IMR-90 (cell line): ENCODE results near the gene UBL5. TPM values are rescaled to one million over a fixed set of nuclear protein-coding genes. Genes with fewer than 3 reads are reported as not detected.

Experiments used
- ATAC-seq: fragments of 200-7000 bp; cut with Tn5 transposase; 2 replicates; pipeline ENCODE4 v1.9.1; 2020; ENCODE audit warnings: low read depth, mild to moderate bottlenecking, moderate library complexity
- BruUV-seq: library from RNA; stranded (reverse); fragments of 400-500 nt; replicated peaks from 2 replicates; lab custom pipeline; 2021; lab: Mats Ljungman, UMichigan
- CTCF ChIA-PET: fragments of 300-600 bp; formaldehyde crosslinking; extraction: SDS; loops from one replicate; lab custom pipeline; 2021; ENCODE audit warnings: antibody characterized with exemption; lab: Yijun Ruan, JAX
- POLR2A ChIA-PET: fragments of 300-600 bp; sonication (Branson Sonifier 250); formaldehyde crosslinking; loops from one replicate; lab custom pipeline; 2022; ENCODE audit warnings: antibody characterized with exemption; ENCODE audit not compliant: unreplicated experiment; lab: Charles Lee
- DNase-seq: peaks from one replicate; pipeline ENCODE4 v3.0.0; 2013
- H2AFZ ChIP-seq: replicated peaks from 2 replicates; pipeline ENCODE3; 2013; ENCODE audit warnings: low read length, mild to moderate bottlenecking; ENCODE audit not compliant: poor library complexity
- H2AK5ac ChIP-seq: 2 replicates; pipeline ENCODE4 v1.6.1; 2013; ENCODE audit warnings: low read depth, low read length, inconsistent platforms
- H2AK9ac ChIP-seq: replicated peaks from 2 replicates; pipeline ENCODE3; 2013; ENCODE audit warnings: mild to moderate bottlenecking, low read depth, low read length, moderate library complexity; ENCODE audit not compliant: poor library complexity
- H2BK120ac ChIP-seq: 2 replicates; pipeline ENCODE4 v1.6.1; 2013; ENCODE audit warnings: low read depth, low read length, inconsistent platforms
- H2BK15ac ChIP-seq: 3 replicates; pipeline ENCODE4 v1.6.1; 2013; ENCODE audit warnings: low read depth, low read length, inconsistent platforms
- H2BK20ac ChIP-seq: 2 replicates; pipeline ENCODE4 v1.6.1; 2013; ENCODE audit warnings: low read depth, mild to moderate bottlenecking, inconsistent platforms, low read length, moderate library complexity
- H2BK5ac ChIP-seq: 2 replicates; pipeline ENCODE4 v1.6.1; 2013; ENCODE audit warnings: mild to moderate bottlenecking, low read depth, low read length, inconsistent platforms; ENCODE audit not compliant: poor library complexity, severe bottlenecking
- H3K14ac ChIP-seq: replicated peaks from 2 replicates; pipeline ENCODE4 v1.6.1; 2013; ENCODE audit warnings: low read depth, low read length, inconsistent platforms
- H3K18ac ChIP-seq: 2 replicates; pipeline ENCODE4 v1.6.1; 2013; ENCODE audit warnings: low read depth, low read length, control low read depth
- H3K23ac ChIP-seq: 2 replicates; pipeline ENCODE4 v1.6.1; 2013; ENCODE audit warnings: low read depth, low read length, inconsistent platforms
- H3K27ac ChIP-seq: 2 replicates; pipeline ENCODE4 v1.5.1; 2013; ENCODE audit warnings: mild to moderate bottlenecking, control low read depth, low read length; ENCODE audit not compliant: insufficient read depth
- H3K27me3 ChIP-seq: 2 replicates; pipeline ENCODE4 v1.6.1; 2013; ENCODE audit warnings: low read length; ENCODE audit not compliant: control insufficient read depth, insufficient read depth
- H3K36me3 ChIP-seq: 2 replicates; pipeline ENCODE4 v1.6.1; 2013; ENCODE audit warnings: low read length, mixed read lengths; ENCODE audit not compliant: control insufficient read depth, insufficient read depth
- H3K4ac ChIP-seq: 2 replicates; pipeline ENCODE4 v1.6.1; 2013; ENCODE audit warnings: low read depth, low read length, inconsistent platforms
- H3K4me1 ChIP-seq: 2 replicates; pipeline ENCODE4 v1.6.1; 2013; ENCODE audit warnings: low read length, mixed read lengths; ENCODE audit not compliant: control insufficient read depth, insufficient read depth
- H3K4me2 ChIP-seq: 2 replicates; pipeline ENCODE4 v1.6.1; 2013; ENCODE audit warnings: low read depth, mild to moderate bottlenecking, control low read depth, low read length, moderate library complexity
- H3K4me3 ChIP-seq: 2 replicates; pipeline ENCODE4 v1.5.1; 2013; ENCODE audit warnings: low read depth, mild to moderate bottlenecking, control low read depth, low read length, moderate library complexity; ENCODE audit not compliant: insufficient read depth
- H3K56ac ChIP-seq: 2 replicates; pipeline ENCODE4 v1.6.1; 2013; ENCODE audit warnings: low read length, inconsistent platforms; ENCODE audit not compliant: insufficient read depth; ENCODE audit errors: extremely low read depth
- H3K79me1 ChIP-seq, 2 experiments: 2 replicates each; pipeline ENCODE4 v1.6.1; 2013; ENCODE audit warnings: low read length in 2 of 2, inconsistent platforms in 1 of 2, low read depth in 1 of 2
- H3K9ac ChIP-seq: 2 replicates; pipeline ENCODE4 v1.6.1; 2013; ENCODE audit warnings: low read depth, low read length, control low read depth
- H3K9me1 ChIP-seq: 2 replicates; pipeline ENCODE4 v1.6.1; 2013; ENCODE audit warnings: low read length, inconsistent platforms; ENCODE audit not compliant: insufficient read depth
- H3K9me3 ChIP-seq: 2 replicates; pipeline ENCODE4 v1.6.1; 2013; ENCODE audit warnings: low read length; ENCODE audit not compliant: control insufficient read depth, insufficient read depth
- H4K20me1 ChIP-seq: 2 replicates; pipeline ENCODE4 v1.6.1; 2013; ENCODE audit warnings: low read length, inconsistent platforms; ENCODE audit not compliant: insufficient read depth
- H4K5ac ChIP-seq: 2 replicates; pipeline ENCODE4 v1.6.1; 2013; ENCODE audit warnings: mild to moderate bottlenecking, low read depth, low read length, control low read depth
- H4K8ac ChIP-seq, 2 experiments: 2 replicates each; pipeline ENCODE4 v1.6.1; 2013; ENCODE audit warnings: low read depth in 2 of 2, low read length in 2 of 2, control low read depth in 1 of 2, inconsistent platforms in 1 of 2
- H4K91ac ChIP-seq: 2 replicates; pipeline ENCODE4 v1.6.1; 2013; ENCODE audit warnings: low read depth, low read length, inconsistent platforms; ENCODE audit not compliant: insufficient read depth
- BHLHE40 ChIP-seq: fragments of 150-350 bp; IDR thresholded peaks from 2 replicates; pipeline ENCODE4 v1.6.1; 2016; ENCODE audit warnings: mild to moderate bottlenecking, low read depth, low read length
- CHD1 ChIP-seq: IDR thresholded peaks from 2 replicates; pipeline ENCODE4 v1.6.1; 2012; ENCODE audit warnings: low read depth, low read length, improper control_type of control experiment
- CTCF ChIP-seq: conservative IDR thresholded peaks from 2 replicates; pipeline ENCODE4 v1.5.1; 2012; ENCODE audit warnings: mild to moderate bottlenecking, low read depth, low read length, improper control_type of control experiment
- ELK1 ChIP-seq: fragments of 150-350 bp; IDR thresholded peaks from 2 replicates; pipeline ENCODE4 v1.6.1; 2016; ENCODE audit warnings: low read depth, mild to moderate bottlenecking, low read length, moderate library complexity, borderline replicate concordance
- FOS ChIP-seq: fragments of 150-350 bp; IDR thresholded peaks from 2 replicates; pipeline ENCODE4 v1.6.1; 2016; ENCODE audit warnings: low read depth, low read length
- MAFK ChIP-seq: IDR thresholded peaks from 2 replicates; pipeline ENCODE4 v1.6.1; 2012; ENCODE audit warnings: low read depth, low read length, improper control_type of control experiment
- MAZ ChIP-seq: IDR thresholded peaks from 2 replicates; pipeline ENCODE4 v1.6.1; 2012; ENCODE audit warnings: low read depth, mild to moderate bottlenecking, low read length, improper control_type of control experiment, moderate library complexity, borderline replicate concordance
- MXI1 ChIP-seq: IDR thresholded peaks from 2 replicates; pipeline ENCODE4 v1.6.1; 2012; ENCODE audit warnings: low read depth, mild to moderate bottlenecking, low read length, moderate library complexity, borderline replicate concordance
- NFE2L2 ChIP-seq: fragments of 150-350 bp; IDR thresholded peaks from 2 replicates; pipeline ENCODE4 v1.6.1; 2016; ENCODE audit warnings: low read depth, mild to moderate bottlenecking, low read length
- POLR2A ChIP-seq: IDR thresholded peaks from 2 replicates; pipeline ENCODE4 v1.6.1; 2012; ENCODE audit warnings: mild to moderate bottlenecking, low read depth, low read length
- RFX5 ChIP-seq: IDR thresholded peaks from 2 replicates; pipeline ENCODE4 v1.8.0; 2012; ENCODE audit warnings: low read depth, mild to moderate bottlenecking, low read length, moderate library complexity
- SMC3 ChIP-seq: fragments of 150-350 bp; IDR thresholded peaks from 2 replicates; pipeline ENCODE4 v1.6.1; 2016; ENCODE audit warnings: low read depth, mild to moderate bottlenecking, antibody characterized with exemption, low read length, moderate library complexity
- WGBS, 2 experiments: methylation state at CpG; one replicate each; pipeline versions ENCODE4 v1.1.5 to v1.1.7; 2013; ENCODE audit warnings: missing lambda C conversion rate in 2 of 2; ENCODE audit not compliant: insufficient read length in 1 of 2; ENCODE audit errors: extremely low coverage in 2 of 2; 5-methylcytosine and 5-hydroxymethylcytosine counted together
- dilution Hi-C: fragments of 300-500 bp; cut with HindIII; formaldehyde crosslinking; loops from one replicate; pipeline ENCODE4 v1.14.3; 2018; ENCODE audit warnings: low sequenced_read_pairs; ENCODE audit not compliant: unreplicated experiment
- in situ Hi-C: fragments of 300-500 bp; cut with MboI; formaldehyde crosslinking; loops from 3 replicates; pipeline ENCODE4 v1.14.3; 2019; ENCODE audit warnings: low sequenced_read_pairs, inconsistent platforms, mixed read lengths
- intact Hi-C: fragments of 100-400 bp; cut with micrococcal nuclease; formaldehyde crosslinking; loops from 2 replicates; pipeline ENCODE4 v1.10.0; 2022
- polyA plus RNA-seq, 3 experiments: library from polyadenylated mRNA; depleted of rRNA; stranded (reverse); fragments of >200 nt; gene quantifications; 2 replicates each; pipeline ENCODE4 v1.2.3, GENCODE V29; 2012; ENCODE audit warnings: low replicate concordance in 1 of 3
- total RNA-seq: library from RNA; depleted of rRNA; stranded (reverse); fragments of >200 nt; gene quantifications from 2 replicates; pipeline ENCODE4 v1.2.3, GENCODE V29; 2012

UBL5 gene
- total and polyA plus RNA-seq, 2 of the 4 experiments (the other 2 are of a cell fraction): 434 to 1,091 TPM

GRCh38 chr19:9862938-9863337, 35.2 kb downstream of the UBL5 start:
- Histone ChIP-seq H3K4me2 (no peak overlapping the region), H3K9me3 (no peaks in the 10 kb centered on the region), H4K8ac (no peak overlapping the region), H2BK20ac (no peak overlapping the region), H3K27me3 (no peaks in the 10 kb centered on the region), H3K4me1 (no peaks in the 10 kb centered on the region), H2AFZ (no peak overlapping the region), H3K9ac (no peak overlapping the region), H4K5ac (no peak overlapping the region), H3K79me1 (no peaks in the 10 kb centered on the region), H2AK9ac (peak overlapping the region; percentile 28), H3K4ac (no peak overlapping the region), H4K91ac (no peak overlapping the region), H4K20me1 (no peaks in the 10 kb centered on the region), H2BK5ac (no peak overlapping the region), H2BK120ac (no peak overlapping the region), H3K14ac (no peak overlapping the region), H3K36me3 (no peaks in the 10 kb centered on the region), H2BK15ac (no peak overlapping the region), H3K56ac (no peak overlapping the region), H3K27ac (no peak overlapping the region), H3K23ac (no peak overlapping the region), H2AK5ac (no peak overlapping the region), H3K18ac (no peak overlapping the region), H3K9me1 (0 out of 2 replicates have a peak, but pooled peaks cover 3% of the 10 kb centered on the region), H3K4me3 (no peak overlapping the region)
- ChIA-PET POLR2A (interaction anchor here (0.6 kb wide), 1 partner anchor 1421 kb away, joined by 3 read pairs; no protein-coding TSS in a partner anchor), CTCF (no interaction called here)
- 85% methylated on average over 4 of the region's 4 CpGs; no CpG with 5 or more reads in 1 of the 2 experiments for WGBS, 2 experiments
- in situ Hi-C loops: no loop called here
- ATAC-seq: no peak
- dilution Hi-C loops: no loop called here
- no TSS peak for BruUV-seq
- TF ChIP-seq FOS: no peak
- TF ChIP-seq SMC3: no peak
- no peak for TF ChIP-seq MXI1
- no peak for TF ChIP-seq CTCF
- no peak for TF ChIP-seq NFE2L2
- no peak for TF ChIP-seq MAZ
- no peak for TF ChIP-seq MAFK
- TF ChIP-seq ELK1: no peak
- TF ChIP-seq RFX5: no peak
- no peak for TF ChIP-seq POLR2A
- TF ChIP-seq BHLHE40: no peak
- no peak for TF ChIP-seq CHD1
- no peak for DNase-seq
- intact Hi-C loops: no loop called here
